Liver (tissue), 9 donors: ENCODE results near the gene ZNF616. TPM values are rescaled to one million over a fixed set of nuclear protein-coding genes. Genes with fewer than 3 reads are reported as not detected.

Source experiments
- DNase-seq: peaks from one replicate; pipeline ENCODE4 v3.0.0-alpha.2; 2017; ENCODE audit warnings: low spot score
- H3K27ac ChIP-seq, 2 donors: one replicate each; pipeline ENCODE4 v1.7.0; 2013; ENCODE audit warnings: inconsistent platforms in 2 of 2, low read length in 2 of 2, control low read depth in 1 of 2, low read depth in 1 of 2, mild to moderate bottlenecking in 1 of 2
- H3K27me3 ChIP-seq, 4 donors: one replicate each; pipeline versions ENCODE4 v1.6.1 to v1.7.0; 2013; ENCODE audit warnings: low read length in 3 of 4, inconsistent platforms in 1 of 4, mild to moderate bottlenecking in 1 of 4, moderate library complexity in 1 of 4; ENCODE audit not compliant: control insufficient read depth in 4 of 4, insufficient read depth in 4 of 4
- H3K36me3 ChIP-seq, 4 donors: one replicate each; pipeline versions ENCODE4 v1.6.1 to v1.7.0; 2013; ENCODE audit warnings: low read length in 3 of 4, mild to moderate bottlenecking in 3 of 4, low read depth in 1 of 4, moderate library complexity in 1 of 4; ENCODE audit not compliant: control insufficient read depth in 4 of 4, insufficient read depth in 3 of 4
- H3K4me1 ChIP-seq, 4 donors: one replicate each; pipeline versions ENCODE4 v1.6.1 to v1.7.0; 2013; ENCODE audit warnings: low read length in 3 of 4, mild to moderate bottlenecking in 3 of 4, moderate library complexity in 1 of 4; ENCODE audit not compliant: control insufficient read depth in 4 of 4, insufficient read depth in 4 of 4
- H3K4me3 ChIP-seq, 3 donors: one replicate each; pipeline versions ENCODE4 v1.6.1 to v1.7.0; 2013; ENCODE audit warnings: low read length in 3 of 3, control low read depth in 1 of 3, low read depth in 1 of 3, mild to moderate bottlenecking in 1 of 3
- H3K9ac ChIP-seq, 2 donors: one replicate each; pipeline ENCODE4 v1.7.0; 2013; ENCODE audit warnings: low read length in 2 of 2, mild to moderate bottlenecking in 2 of 2, moderate library complexity in 2 of 2, control low read depth in 1 of 2, low read depth in 1 of 2
- H3K9me3 ChIP-seq, 4 donors: one replicate each; pipeline versions ENCODE4 v1.6.1 to v1.7.0; 2013; ENCODE audit warnings: low read length in 3 of 4; ENCODE audit not compliant: control insufficient read depth in 4 of 4
- ATF3 ChIP-seq: IDR thresholded peaks from 2 replicates; pipeline ENCODE4 v1.6.1; 2016; ENCODE audit warnings: antibody characterized with exemption
- CTCF ChIP-seq: fragments of 150-350 bp; IDR thresholded peaks from 2 replicates; pipeline ENCODE4 v1.5.1; 2017; ENCODE audit warnings: improper control_type of control experiment, low read depth, low read length; ENCODE audit not compliant: missing input control
- EGR1 ChIP-seq, 2 donors: IDR thresholded peaks; 2 replicates each; pipeline ENCODE4 v1.6.1; 2016 to 2018; ENCODE audit warnings: antibody characterized with exemption in 2 of 2, low read depth in 2 of 2
- FOXA1 ChIP-seq: IDR thresholded peaks from 2 replicates; pipeline ENCODE4 v1.6.1; 2016; ENCODE audit warnings: antibody characterized with exemption
- FOXA2 ChIP-seq: IDR thresholded peaks from 2 replicates; pipeline ENCODE4 v1.6.1; 2016; ENCODE audit warnings: antibody characterized with exemption
- GABPA ChIP-seq, 2 donors: IDR thresholded peaks in 1 of 2; conservative IDR thresholded peaks in 1 of 2; 2 replicates each; pipeline ENCODE4 v1.6.1; 2016; ENCODE audit warnings: antibody characterized with exemption in 2 of 2, mild to moderate bottlenecking in 1 of 2, moderate library complexity in 1 of 2
- HNF4A ChIP-seq, 2 donors: conservative IDR thresholded peaks; 2 replicates each; pipeline ENCODE4 v1.6.1; 2016; ENCODE audit warnings: antibody characterized with exemption in 2 of 2, mild to moderate bottlenecking in 2 of 2
- HNF4G ChIP-seq: IDR thresholded peaks from 2 replicates; pipeline ENCODE4 v1.6.1; 2016; ENCODE audit warnings: antibody characterized with exemption
- JUND ChIP-seq, 2 donors: IDR thresholded peaks; 2 replicates each; pipeline ENCODE4 v1.6.1; 2016; ENCODE audit warnings: antibody characterized with exemption in 2 of 2
- MAX ChIP-seq: IDR thresholded peaks from 2 replicates; pipeline ENCODE4 v1.6.1; 2016; ENCODE audit warnings: antibody characterized with exemption
- NR2F2 ChIP-seq: IDR thresholded peaks from 2 replicates; pipeline ENCODE4 v1.6.1; 2016; ENCODE audit warnings: antibody characterized with exemption
- RAD21 ChIP-seq, 2 donors: IDR thresholded peaks; 2 replicates each; pipeline ENCODE4 v1.6.1; 2016; ENCODE audit warnings: antibody characterized with exemption in 2 of 2, mild to moderate bottlenecking in 2 of 2
- REST ChIP-seq: IDR thresholded peaks from 2 replicates; pipeline ENCODE4 v1.6.1; 2016; ENCODE audit warnings: antibody characterized with exemption, mild to moderate bottlenecking
- RXRA ChIP-seq, 2 donors: IDR thresholded peaks; 2 replicates each; pipeline ENCODE4 v1.6.1; 2017 to 2018; ENCODE audit warnings: antibody characterized with exemption in 2 of 2, mild to moderate bottlenecking in 1 of 2
- SP1 ChIP-seq: IDR thresholded peaks from 2 replicates; pipeline ENCODE4 v1.6.1; 2018; ENCODE audit warnings: antibody characterized with exemption, mild to moderate bottlenecking
- TAF1 ChIP-seq: conservative IDR thresholded peaks from 2 replicates; pipeline ENCODE4 v1.6.1; 2016; ENCODE audit warnings: antibody characterized with exemption, mild to moderate bottlenecking
- YY1 ChIP-seq: IDR thresholded peaks from 2 replicates; pipeline ENCODE4 v1.6.1; 2016; ENCODE audit warnings: antibody characterized with exemption, mild to moderate bottlenecking
- ZBTB33 ChIP-seq: IDR thresholded peaks from 2 replicates; pipeline ENCODE4 v1.6.1; 2016; ENCODE audit warnings: antibody characterized with exemption
- WGBS: extraction: QIAGEN DNeasy Blood & Tissue Kit; methylation state at CpG from one replicate; pipeline ENCODE4 v1.1.7; 2013; 5-methylcytosine and 5-hydroxymethylcytosine counted together
- polyA plus RNA-seq, 2 donors: library from polyadenylated mRNA; stranded (reverse) in 1 of 2; unstranded in 1 of 2; fragments of 200-250 nt in 1 of 2; fragments of >200 nt in 1 of 2; fragmentation: Nextera tagmentation in 1 of 2; extraction: Ambion mirVana in 1 of 2; gene quantifications; one replicate each; pipeline versions ENCODE4 v1.2.1 to v1.2.3, GENCODE V29; 2013 to 2015
- total RNA-seq, 2 donors: library from RNA; depleted of rRNA; stranded (reverse); fragments of >200 nt; gene quantifications; one replicate each; pipeline ENCODE4 v1.2.3, GENCODE V29; 2014
- donor health status: healthy.
- donor health status: healthy.
- donor health status: healthy.
- donor health status: healthy.
- donor health status: healthy.

ZNF616 gene
- total and polyA plus RNA-seq, 4 donors, result 1.5 to 4.1 (median 3.5) TPM

GRCh38 chr19:52170304-52170703 lies 30.6 kb upstream of the ZNF616 start:
- Histone ChIP-seq H3K4me3 (peak overlapping the region; percentile 85 to 100 (median 97)), H3K27me3 (no peaks in the 10 kb centered on the region), H3K27ac (peak overlapping the region in 1 of 2 donors; percentile 73), H3K9me3 (peaks cover 1 to 12% (median 5%) of the 10 kb centered on the region in 4 donors), H3K4me1 (peaks cover 0 to 11% (median 7%) of the 10 kb centered on the region in 4 donors), H3K36me3 (peaks cover 0 to 22% (median 18%) of the 10 kb centered on the region in 4 donors), H3K9ac (peak overlapping the region in 1 of 2 donors; percentile 90)
- WGBS, result 14% methylated on average over 5 of the region's 5 CpGs
- DNase-seq, result no peak
- TF ChIP-seq EGR1 (IDR thresholded peaks at IDR 0.05; ENCODE audit: low read depth in 2 of 2) (no peak), HNF4A (conservative IDR thresholded peaks at IDR 0.05) (no peak), TAF1 (no peak), ZBTB33 (no peak), ATF3 (no peak), FOXA2 (no peak), FOXA1 (no peak), SP1 (no peak), GABPA (IDR thresholded peaks at IDR 0.05 in 1 of 2, conservative IDR thresholded peaks at IDR 0.05 in 1 of 2) (no peak), CTCF (no peak), RAD21 (IDR thresholded peaks at IDR 0.05) (no peak), MAX (no peak), YY1 (no peak), NR2F2 (no peak), HNF4G (no peak), RXRA (IDR thresholded peaks at IDR 0.05) (no peak), REST (no peak), JUND (IDR thresholded peaks at IDR 0.05) (no peak)
